Right renal cortex interstitium (tissue), 3 donors: Measurements from ENCODE around the gene NEMP1. TPM values are rescaled to one million over a fixed set of nuclear protein-coding genes. Genes with fewer than 3 reads are reported as not detected.

Experiments used
- DNase-seq, 3 donors: peaks; one replicate each; pipeline ENCODE4 v3.0.0-alpha.2; 2013; ENCODE audit warnings: low read depth in 3 of 3, low spot score in 2 of 3
- polyA plus RNA-seq, 3 donors: library from polyadenylated mRNA; unstranded; fragments of 120-200 nt; gene quantifications; one replicate each; pipeline ENCODE4 v1.2.1, GENCODE V29; 2013; ENCODE audit not compliant: insufficient read length in 3 of 3

NEMP1 gene
- polyA plus RNA-seq, 3 donors: 22.5 to 24.8 (median 23.6) TPM

GRCh38 chr12:57107456-57108155 lies 29.0 kb upstream of the NEMP1 start:
- no peak for DNase-seq

- DNase-seq: no peak
Measured at GRCh38 chr12:57106021-57106708, 27.6 kb upstream of the NEMP1 start.

- no peak for DNase-seq
Measured at GRCh38 chr12:57105011-57105753, 26.6 kb upstream of the NEMP1 start.

DNA sequence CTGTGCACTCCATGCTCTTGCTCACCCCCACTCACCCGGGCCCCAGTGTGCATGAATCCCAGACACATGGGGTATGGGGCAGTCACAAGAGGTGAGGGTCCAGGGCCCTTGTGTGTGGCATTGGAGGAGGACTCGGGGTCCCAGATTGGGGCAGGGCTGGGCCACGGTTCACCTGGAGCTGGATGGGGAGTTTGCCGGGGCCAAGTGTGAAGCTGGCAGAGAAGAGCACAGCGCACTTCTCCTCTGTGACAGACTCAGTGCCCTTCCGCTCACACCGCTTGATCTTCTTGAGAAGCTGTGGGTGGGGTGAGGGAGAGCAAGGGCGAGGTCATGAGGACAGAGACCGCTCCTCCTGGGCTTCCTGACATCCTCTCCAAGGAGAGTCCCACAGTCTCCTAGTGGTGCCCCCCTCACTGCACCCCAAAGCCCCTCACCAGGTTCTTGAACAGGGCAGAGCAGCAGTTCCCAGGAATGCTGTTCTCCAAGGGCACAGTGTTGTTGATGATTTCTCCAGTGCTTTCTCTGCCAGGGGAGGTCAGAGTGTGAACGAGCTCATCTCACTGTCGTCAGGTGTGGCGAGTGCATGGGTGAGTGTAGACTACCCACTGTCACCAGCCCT lies 25.8 kb upstream of the NEMP1 start:
- no peak for DNase-seq

DNA sequence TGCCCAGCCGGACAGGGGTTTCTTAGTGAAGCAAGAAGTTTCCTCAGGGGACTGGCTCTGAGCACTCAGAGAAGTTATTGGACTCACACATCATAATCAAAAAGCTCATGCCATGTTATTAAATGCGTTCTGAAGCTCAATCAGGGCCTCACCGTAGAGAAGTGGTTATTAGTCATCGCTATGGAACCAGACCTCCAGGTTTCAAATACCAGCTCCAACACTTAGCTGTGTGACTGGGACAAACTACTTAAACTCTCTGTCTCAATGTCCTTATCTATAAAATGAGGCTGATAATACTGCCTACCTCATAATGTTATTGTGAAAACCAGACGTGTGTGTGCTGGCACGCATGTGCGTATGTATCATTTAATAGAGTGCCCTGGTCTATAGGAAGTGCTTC lies 25.3 kb upstream of the NEMP1 start:
- DNase-seq: no peak

DNA sequence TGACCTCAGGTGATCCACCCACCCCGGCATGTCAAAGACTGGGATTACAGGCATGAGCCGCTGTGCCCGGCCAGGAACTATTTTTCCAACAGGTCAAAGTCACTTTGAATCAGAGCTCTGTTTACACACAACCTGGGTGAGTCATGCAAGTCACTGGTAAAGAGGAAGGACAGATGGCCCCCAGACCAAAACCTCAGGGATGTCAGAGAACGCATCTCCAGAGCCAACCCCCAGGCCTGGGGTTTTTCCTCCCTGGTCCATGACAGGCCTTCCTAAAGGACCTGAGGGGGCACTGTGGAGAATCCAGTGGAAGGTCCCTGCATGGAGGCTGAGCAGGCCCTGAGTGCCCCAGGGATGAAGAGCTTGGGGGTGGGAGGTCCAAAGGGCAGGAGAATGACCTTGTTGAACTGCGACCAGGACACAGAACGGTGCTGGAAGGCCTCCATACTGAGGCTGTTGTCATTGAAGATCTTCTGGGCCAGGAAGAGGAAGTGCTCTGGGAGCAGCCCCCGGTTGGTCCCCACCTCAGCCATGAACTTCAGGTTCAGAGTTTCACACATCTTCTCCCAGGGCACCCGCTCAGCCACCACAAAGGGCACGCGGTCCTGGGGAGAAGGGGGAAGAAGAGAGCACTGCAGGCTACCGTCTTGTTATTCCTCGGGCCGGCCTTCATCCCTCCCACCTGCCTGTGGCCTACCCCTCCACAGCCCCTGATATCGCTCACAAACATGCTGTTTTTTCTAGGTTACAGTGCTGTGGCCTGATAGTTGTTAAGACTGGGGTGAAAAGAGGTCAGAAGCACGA lies 23.5 kb upstream of the NEMP1 start:
- no peak for DNase-seq

- no peak for DNase-seq
Measured at GRCh38 chr12:57099766-57100165, 21.2 kb upstream of the NEMP1 start.

- no peak for DNase-seq
Measured at GRCh38 chr12:57099047-57099714, 20.6 kb upstream of the NEMP1 start.

GRCh38 chr12:57098546-57098945 lies 20.0 kb upstream of the NEMP1 start:
- no peak for DNase-seq

- no peak for DNase-seq
Measured at GRCh38 chr12:57097554-57097835, 18.9 kb upstream of the NEMP1 start.

GRCh38 chr12:57096748-57097553 lies 18.4 kb upstream of the NEMP1 start:
- DNase-seq: no peak

- no peak for DNase-seq
Measured at GRCh38 chr12:57096099-57096572, 17.5 kb upstream of the NEMP1 start.

- DNase-seq: no peak
Measured at GRCh38 chr12:57095440-57095839, 16.8 kb upstream of the NEMP1 start.

DNA sequence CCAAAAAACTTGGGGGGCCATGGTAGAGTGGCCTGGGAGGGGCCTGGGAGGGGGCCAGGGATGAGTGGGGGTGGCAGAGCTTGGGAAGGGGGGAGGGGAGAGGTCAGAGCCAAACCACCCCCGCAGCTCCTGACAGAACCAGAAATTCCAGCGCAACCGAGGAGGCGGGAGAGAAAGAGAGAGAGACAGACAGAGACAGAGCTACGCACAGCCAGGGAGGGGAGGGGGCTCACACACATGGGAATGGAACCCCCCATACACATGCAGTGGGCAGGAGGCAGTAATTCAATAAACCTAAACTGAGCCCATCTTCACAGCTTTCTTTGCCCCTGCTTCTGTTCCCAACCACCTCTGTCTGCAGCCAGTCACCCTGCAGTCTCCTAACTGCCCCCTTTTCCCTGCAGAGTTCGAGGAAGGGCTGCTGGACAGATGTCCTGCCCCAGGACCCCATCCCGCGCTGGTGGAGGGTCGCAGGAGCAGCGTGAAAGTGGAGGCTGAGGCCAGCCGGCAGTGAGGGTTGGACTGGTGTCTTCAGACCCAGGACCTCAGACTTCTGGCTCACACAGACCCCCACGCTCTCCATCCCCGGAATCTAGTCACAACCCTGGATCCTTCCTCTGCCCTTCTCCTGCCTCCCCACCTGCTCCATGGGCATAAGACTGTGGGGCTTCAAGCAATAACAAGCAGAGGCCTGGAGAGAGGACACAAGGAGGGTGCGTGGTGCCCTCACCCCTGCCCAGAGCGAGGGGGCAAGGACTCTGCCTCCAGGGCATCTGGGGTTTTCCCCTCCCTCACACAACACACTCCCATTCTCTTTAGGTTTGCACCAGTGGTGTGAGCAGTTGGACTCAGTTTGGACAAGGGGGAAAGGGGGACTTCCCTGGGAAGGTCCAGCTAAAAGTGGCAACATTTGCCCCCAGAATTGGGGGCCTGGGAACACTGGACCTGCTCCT lies 15.9 kb upstream of the NEMP1 start:
- DNase-seq: no peak

GRCh38 chr12:57093415-57094207 lies 15.0 kb upstream of the NEMP1 start:
- no peak for DNase-seq

DNA sequence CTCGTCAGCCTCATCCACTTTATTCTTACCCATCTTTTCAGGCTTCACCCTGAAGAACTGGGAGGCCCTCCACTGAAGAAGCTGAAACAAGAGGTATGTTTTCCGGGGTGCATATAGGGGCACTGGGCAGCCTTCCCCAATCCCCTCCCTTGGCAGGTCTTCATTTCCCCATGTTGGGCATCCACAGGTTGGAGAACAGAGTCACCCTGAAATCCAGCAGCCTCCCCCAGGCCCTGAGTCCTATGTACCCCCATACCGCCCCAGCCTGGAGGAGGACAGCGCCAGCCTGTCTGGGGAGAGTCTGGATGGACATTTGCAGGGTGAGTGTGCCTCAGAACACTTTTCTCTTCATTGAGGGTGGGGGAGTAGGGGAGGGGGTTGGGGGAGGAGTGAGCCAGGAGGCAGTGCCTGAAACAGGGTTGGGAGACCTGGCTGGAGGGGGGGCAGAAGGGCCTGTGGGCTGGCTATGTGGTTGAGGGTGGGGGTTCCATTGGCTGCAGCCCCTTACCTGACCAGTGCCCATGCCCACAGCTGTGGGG lies 14.4 kb upstream of the NEMP1 start:
- no peak for DNase-seq

DNA sequence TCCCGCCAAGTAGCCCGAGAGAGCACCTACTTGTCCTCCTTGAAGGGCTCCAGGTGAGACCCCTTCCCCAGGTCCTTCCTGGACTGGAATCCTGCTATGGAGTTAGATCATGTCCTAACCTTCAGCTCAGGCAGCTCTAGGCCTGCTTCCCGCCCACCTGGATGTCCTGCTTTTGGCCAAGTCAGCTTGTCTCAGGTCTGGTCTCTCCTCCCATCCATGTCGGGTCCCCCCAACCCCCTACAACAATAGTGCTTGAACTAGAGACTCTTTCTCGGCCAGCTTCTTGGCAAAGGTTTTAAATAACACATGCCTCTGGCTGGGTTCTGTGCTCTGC lies 13.9 kb upstream of the NEMP1 start:
- no peak for DNase-seq
